Measurements from ENCODE around the gene CDC42BPG. TPM values are rescaled to one million over a fixed set of nuclear protein-coding genes. Genes with fewer than 3 reads are reported as not detected.

CDC42BPG gene
- total and polyA plus RNA-seq, 9 of the 15 experiments (the other 6 are each of a cell fraction or from before 2014, with no cell fraction given): 0.04 to 8.8 (median 2.1) TPM

GRCh38 chr11:64844330-64845128 is at the start of gene CDC42BPG (continued):
- no peak for TF ChIP-seq CEBPZ (IDR thresholded peaks at IDR 0.05; ENCODE audit: borderline replicate concordance, low read depth, low read length)
- no peak for TF ChIP-seq NUFIP1 (IDR thresholded peaks at IDR 0.05; ENCODE audit: partially characterized antibody)
- TF ChIP-seq ZHX1 (conservative IDR thresholded peaks at IDR 0.05; ENCODE audit: low read length): no peak
- no peak for TF ChIP-seq TARDBP (IDR thresholded peaks at IDR 0.05)
- TF ChIP-seq ZNF436 (CRISPR knock-in tag; IDR thresholded peaks at IDR 0.05): no peak
- no peak for TF ChIP-seq TFE3 (CRISPR knock-in tag; IDR thresholded peaks at IDR 0.05)
- TF ChIP-seq RNF2 (IDR thresholded peaks at IDR 0.05): peak; percentile 9; the same call in 1 of the 2 replicates
- peak; percentile 70; the same call in 1 of the 2 replicates for TF ChIP-seq ZBTB40 (IDR thresholded peaks at IDR 0.05)
- no peak for TF ChIP-seq ZBTB40 (CRISPR knock-in tag; IDR thresholded peaks at IDR 0.05)
- no peak for TF ChIP-seq HDAC6 (IDR thresholded peaks at IDR 0.05; ENCODE audit: low read depth, low read length)

Measured in K562 (cell line).